ENCODE results near the gene FATE1. TPM values are rescaled to one million over a fixed set of nuclear protein-coding genes. Genes with fewer than 3 reads are reported as not detected.

Gene FATE1
- total RNA-seq, 2 donors from 2014 or later = not detected

DNA sequence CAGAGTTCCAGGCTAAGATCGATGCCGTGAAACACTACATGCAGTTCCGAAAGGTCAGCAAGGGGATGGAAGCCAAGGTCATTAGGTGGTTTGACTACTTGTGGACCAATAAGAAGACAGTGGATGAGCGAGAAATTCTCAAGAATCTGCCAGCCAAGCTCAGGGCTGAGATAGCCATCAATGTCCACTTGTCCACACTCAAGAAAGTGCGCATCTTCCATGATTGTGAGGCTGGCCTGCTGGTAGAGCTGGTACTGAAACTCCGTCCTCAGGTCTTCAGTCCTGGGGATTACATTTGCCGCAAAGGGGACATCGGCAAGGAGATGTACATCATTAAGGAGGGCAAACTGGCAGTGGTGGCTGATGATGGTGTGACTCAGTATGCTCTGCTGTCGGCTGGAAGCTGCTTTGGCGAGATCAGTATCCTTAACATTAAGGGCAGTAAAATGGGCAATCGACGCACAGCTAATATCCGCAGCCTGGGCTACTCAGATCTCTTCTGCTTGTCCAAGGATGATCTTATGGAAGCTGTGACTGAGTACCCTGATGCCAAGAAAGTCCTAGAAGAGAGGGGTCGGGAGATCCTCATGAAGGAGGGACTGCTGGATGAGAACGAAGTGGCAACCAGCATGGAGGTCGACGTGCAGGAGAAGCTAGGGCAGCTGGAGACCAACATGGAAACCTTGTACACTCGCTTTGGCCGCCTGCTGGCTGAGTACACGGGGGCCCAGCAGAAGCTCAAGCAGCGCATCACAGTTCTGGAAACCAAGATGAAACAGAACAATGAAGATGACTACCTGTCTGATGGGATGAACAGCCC, 28.0 kb downstream of the FATE1 start:
- H3K9me3 Mint-ChIP-seq = no peaks in the 10 kb centered on the region
- no peak for ATAC-seq (replicated peaks)
- no peaks in the 10 kb centered on the region for H3K27me3 Mint-ChIP-seq
- no peaks in the 10 kb centered on the region for H3K4me1 Mint-ChIP-seq
- H3K36me3 Mint-ChIP-seq (ENCODE audit: low read depth) = no peaks in the 10 kb centered on the region
- no peak overlapping the region for H3K4me3 Mint-ChIP-seq
- no peak overlapping the region for H3K27ac Mint-ChIP-seq

DNA sequence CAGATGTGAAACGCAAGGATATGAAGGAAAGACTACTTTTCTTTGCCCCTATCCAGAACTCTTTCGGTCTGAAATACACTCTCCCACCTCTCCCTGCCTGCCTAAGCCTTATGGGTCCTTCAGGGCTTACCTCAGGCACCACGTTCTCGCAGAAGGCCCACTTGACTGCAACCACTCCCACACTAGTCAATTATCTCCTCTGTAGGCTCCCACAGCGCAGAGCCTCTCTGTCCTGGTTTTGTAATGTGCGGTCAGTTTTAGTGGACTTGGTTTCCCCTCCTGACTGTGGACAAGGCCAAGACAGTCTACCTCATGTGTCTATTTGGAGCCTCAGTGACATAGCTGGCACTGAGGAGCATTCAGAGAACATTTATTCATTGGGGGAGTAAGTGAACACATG, 29.8 kb downstream of the FATE1 start:
- H3K9me3 Mint-ChIP-seq = no peaks in the 10 kb centered on the region

DNA sequence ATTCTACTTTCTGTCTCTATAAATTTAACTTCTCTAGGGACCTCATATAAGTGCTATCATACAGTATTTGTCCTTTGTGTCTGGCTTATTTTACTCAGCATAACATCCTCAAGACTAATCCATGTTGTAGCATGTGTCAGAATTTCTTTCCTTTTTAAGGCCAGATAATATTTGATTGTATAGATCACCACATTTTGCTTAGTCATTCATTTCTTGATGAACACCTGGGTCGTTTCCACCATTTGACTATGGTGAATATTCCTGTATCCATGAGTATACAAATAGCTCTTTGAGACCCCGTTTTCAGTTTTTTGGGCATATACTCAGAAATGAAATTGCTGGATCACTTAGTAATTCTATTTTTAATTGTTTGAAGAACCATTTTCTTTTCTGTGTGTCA, 30.7 kb downstream of the FATE1 start:
- Mint-ChIP-seq H3K27ac (no peak overlapping the region), H3K4me3 (no peak overlapping the region), H3K27me3 (peaks cover 11% of the 10 kb centered on the region), H3K36me3 (ENCODE audit: low read depth) (no peaks in the 10 kb centered on the region), H3K4me1 (no peaks in the 10 kb centered on the region), H3K9me3 (no peaks in the 10 kb centered on the region)
- ATAC-seq (replicated peaks) = no peak

More for the DNA sequence above, 29.8 kb downstream of the FATE1 start:
- Mint-ChIP-seq H3K36me3 (ENCODE audit: low read depth) (no peaks in the 10 kb centered on the region), H3K27me3 (peaks cover 3% of the 10 kb centered on the region), H3K4me1 (no peaks in the 10 kb centered on the region), H3K4me3 (no peak overlapping the region), H3K27ac (no peak overlapping the region)
- ATAC-seq (replicated peaks) = no peak

DNA sequence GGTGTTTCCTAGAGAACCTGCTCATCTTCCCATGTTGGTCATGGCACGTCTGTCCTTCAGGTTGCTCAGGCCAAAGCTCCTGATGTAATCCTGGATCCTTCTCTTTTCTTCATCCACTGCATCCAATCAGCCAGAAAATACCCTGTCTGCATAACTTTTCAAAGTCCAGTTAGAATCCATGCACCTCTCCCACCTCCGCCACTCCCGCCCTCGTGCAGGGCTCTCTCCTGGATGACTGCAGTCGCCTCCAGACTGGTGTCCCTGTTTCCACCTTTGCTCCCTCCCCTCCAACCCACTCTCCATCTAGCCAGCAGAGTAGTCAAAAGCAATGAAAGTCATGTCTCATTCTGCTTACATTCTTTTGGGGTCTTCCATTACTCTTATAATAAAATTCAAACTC, 34.7 kb downstream of the FATE1 start:
- Mint-ChIP-seq H3K36me3 (ENCODE audit: low read depth) (no peaks in the 10 kb centered on the region), H3K4me1 (no peaks in the 10 kb centered on the region), H3K27ac (no peak overlapping the region), H3K9me3 (no peaks in the 10 kb centered on the region), H3K4me3 (no peak overlapping the region), H3K27me3 (peaks cover 12% of the 10 kb centered on the region)
- ATAC-seq (replicated peaks) = no peak

DNA sequence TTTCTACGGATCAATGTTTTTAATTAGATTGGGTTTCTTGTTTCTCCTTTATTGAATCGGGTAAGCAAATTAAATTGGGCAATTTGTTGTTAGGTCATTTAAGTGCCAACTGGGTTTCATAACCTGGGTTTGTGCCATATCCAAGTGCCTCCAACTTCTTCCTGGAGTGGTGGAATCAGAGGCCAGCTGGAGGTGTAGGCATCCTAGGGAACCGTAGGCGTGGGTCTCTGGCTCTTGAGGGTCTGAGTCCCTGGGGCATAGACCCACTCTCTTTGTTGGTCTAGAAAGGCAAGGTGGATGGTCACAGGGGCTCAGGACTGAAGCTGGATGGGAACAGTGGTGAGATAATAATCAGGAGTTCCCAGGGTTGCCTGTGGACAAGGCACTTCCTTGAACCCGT, 37.0 kb downstream of the FATE1 start:
- no peak overlapping the region for H3K27ac Mint-ChIP-seq
- ATAC-seq (replicated peaks) = no peak
- H3K4me3 Mint-ChIP-seq = no peak overlapping the region
- no peaks in the 10 kb centered on the region for H3K4me1 Mint-ChIP-seq
- H3K36me3 Mint-ChIP-seq (ENCODE audit: low read depth) = no peaks in the 10 kb centered on the region
- H3K9me3 Mint-ChIP-seq = no peaks in the 10 kb centered on the region
- peaks cover 18% of the 10 kb centered on the region for H3K27me3 Mint-ChIP-seq

DNA sequence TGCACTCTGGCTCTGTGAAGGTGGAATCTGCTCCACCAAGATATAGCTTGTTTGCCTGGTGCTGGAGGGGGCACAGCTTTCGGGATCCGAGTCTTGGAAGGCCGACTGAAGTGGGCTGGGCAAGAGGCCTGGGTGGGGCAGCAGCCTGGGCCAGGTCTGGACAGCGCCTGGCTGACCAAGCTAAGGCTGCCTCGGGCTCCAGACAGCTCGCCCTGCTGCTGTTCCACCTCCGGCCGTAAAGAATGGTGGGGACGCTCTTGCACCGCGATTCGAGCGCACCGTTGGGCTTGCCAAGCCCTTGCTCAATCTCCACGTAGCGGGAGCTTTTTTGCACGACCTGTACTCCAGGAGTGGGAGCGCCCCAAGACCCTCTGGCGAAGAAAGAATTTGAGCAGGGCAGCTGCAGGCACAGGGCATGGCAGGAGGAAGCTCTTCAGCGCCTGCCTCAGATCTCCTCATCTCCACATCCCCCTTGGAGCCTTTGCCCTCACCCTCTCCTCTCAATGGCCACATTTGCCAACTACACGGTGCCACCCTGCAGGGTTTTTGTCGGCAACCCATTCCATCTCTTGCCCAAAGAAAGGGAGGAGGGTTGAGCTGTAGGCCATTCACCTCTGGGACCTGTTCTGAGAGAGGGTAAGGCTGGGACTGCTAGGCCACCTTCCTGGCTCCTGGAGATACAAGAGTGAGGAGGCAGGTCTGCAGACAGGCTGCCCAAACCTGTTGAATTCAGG, 37.6 kb downstream of the FATE1 start:
- Mint-ChIP-seq H3K27me3 (peaks cover 22% of the 10 kb centered on the region), H3K4me3 (no peak overlapping the region), H3K9me3 (no peaks in the 10 kb centered on the region), H3K27ac (no peak overlapping the region), H3K36me3 (ENCODE audit: low read depth) (no peaks in the 10 kb centered on the region), H3K4me1 (no peaks in the 10 kb centered on the region)
- ATAC-seq (replicated peaks) = no peak

DNA sequence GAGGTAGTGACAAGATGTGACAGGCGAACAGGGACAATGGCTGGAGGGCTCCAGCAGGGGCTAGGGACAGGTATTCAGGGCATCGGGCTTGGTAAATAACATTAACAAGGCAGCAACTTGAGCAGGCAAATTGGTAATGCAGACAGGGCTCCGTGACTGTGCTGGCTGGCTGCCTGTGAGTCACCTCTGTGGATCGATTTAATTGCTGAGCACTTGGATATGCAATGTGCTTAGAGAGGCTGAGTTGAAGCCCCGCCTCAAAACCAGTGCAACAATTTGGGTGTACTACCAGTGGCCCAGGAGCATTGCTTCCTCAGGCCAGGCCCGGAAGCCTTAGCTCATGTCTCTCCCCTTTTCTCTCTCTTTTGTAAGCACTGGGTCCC, 38.2 kb downstream of the FATE1 start:
- no peaks in the 10 kb centered on the region for H3K4me1 Mint-ChIP-seq
- no peaks in the 10 kb centered on the region for H3K9me3 Mint-ChIP-seq
- no peak overlapping the region for H3K27ac Mint-ChIP-seq
- no peak for ATAC-seq (replicated peaks)
- H3K4me3 Mint-ChIP-seq = no peak overlapping the region
- no peaks in the 10 kb centered on the region for H3K36me3 Mint-ChIP-seq (ENCODE audit: low read depth)
- H3K27me3 Mint-ChIP-seq = peaks cover 22% of the 10 kb centered on the region

DNA sequence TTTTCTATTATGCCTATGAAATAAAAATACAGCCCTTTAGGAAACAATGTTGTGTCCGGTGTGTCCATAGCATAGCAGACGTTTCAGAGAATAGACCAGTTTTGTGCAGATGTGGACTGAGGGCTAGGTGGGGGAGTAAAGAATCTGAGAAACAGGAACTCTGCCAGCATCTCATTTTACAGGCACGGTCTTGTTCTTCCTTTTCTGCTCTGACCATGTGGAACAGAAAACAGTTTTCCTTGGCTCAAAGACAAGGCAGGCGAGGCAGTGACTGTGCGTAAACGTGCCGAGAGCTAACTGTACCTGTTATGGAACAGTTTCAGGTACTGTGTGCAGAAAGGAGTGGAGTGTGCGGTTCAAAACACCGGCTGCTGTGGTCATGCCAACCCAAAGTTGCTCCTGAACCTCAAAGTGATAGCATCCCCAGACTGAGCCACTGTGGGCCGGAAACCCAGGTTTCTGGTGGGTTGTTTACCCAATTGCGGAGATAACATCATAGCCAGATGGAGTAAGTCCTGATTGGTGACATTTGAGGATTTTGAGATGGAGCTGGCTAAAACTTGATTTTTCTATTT, 38.9 kb downstream of the FATE1 start:
- Mint-ChIP-seq H3K9me3 (no peaks in the 10 kb centered on the region), H3K27me3 (peaks cover 22% of the 10 kb centered on the region), H3K27ac (no peak overlapping the region), H3K36me3 (ENCODE audit: low read depth) (no peaks in the 10 kb centered on the region), H3K4me3 (no peak overlapping the region), H3K4me1 (no peaks in the 10 kb centered on the region)
- no peak for ATAC-seq (replicated peaks)

DNA sequence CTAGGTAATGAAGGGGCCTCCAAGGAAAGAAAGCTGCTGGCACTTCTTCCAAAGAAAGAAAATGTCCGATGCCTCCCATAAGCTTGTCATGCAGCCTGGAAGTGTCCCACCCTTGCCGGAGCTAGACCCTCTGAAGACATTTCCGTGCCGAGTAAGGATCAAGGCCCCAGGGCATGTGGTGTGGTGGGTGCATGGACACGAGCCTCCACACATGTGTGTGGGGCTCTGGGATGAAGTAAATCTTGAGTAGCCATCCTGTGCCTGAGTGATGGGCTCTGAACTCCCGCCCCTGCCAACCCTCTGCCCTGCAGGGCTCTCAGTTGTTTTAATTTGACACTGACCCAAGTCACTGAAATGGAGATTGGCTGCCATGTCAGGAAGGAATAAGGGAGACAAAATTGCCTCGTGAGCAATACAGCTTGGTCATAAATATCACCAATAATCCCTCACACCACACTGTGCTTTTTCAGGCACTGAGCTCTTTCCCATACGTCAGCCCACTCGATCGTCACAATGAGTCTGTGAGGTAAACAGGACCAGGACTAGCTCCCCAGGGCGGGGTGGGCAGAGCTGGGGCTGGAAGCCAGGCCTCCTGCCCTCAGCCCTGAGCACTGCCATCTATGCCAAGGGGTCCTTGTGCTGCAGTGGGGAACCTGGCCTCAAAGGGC, 43.3 kb downstream of the FATE1 start:
- ATAC-seq (replicated peaks) = no peak
- no peak overlapping the region for H3K27ac Mint-ChIP-seq
- no peaks in the 10 kb centered on the region for H3K36me3 Mint-ChIP-seq (ENCODE audit: low read depth)
- no peaks in the 10 kb centered on the region for H3K4me1 Mint-ChIP-seq
- no peaks in the 10 kb centered on the region for H3K9me3 Mint-ChIP-seq
- H3K27me3 Mint-ChIP-seq = peaks cover 10% of the 10 kb centered on the region
- no peak overlapping the region for H3K4me3 Mint-ChIP-seq

DNA sequence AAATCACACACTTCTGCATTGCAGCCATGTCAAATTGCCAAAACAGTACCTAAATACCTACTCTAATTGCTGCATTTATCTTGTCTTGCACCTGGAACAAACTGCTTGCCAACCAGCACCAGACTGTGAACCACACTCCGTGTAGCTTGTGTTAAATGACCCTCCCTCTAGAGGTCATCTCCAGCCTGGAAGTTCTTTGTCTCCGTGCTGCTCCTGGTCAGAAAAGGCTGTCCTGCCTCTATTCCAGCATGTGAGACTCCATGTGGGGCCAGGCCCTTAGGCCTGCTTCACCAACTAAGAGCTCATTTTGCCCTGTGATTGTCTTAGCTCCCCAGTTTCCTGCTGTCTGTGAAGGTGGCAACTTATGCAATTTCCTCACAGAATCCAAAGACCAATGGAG, 47.0 kb downstream of the FATE1 start:
- Mint-ChIP-seq H3K9me3 (no peaks in the 10 kb centered on the region), H3K27me3 (peaks cover 7% of the 10 kb centered on the region), H3K4me3 (no peak overlapping the region), H3K27ac (no peak overlapping the region), H3K4me1 (no peaks in the 10 kb centered on the region), H3K36me3 (ENCODE audit: low read depth) (no peaks in the 10 kb centered on the region)
- no peak for ATAC-seq (replicated peaks)

DNA sequence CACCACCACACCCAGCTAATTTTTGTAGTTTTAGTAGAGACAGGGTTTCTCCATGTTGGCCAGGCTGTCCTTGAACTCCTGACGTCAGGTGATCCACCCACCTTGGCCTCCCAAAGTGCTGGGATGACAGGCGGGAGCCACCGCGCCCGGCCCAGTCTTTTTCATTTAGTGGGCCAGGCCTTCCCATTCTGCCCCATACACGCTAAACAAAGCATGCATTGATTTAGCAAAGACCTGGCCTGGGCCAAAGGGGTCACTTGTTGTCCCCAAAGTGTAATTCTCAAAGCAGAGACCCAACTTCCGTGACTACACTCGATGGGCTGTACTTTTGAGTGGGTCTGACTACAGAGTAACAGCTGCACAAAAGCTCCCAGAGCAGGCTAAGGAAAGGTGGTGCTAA, 47.9 kb downstream of the FATE1 start:
- no peaks in the 10 kb centered on the region for H3K36me3 Mint-ChIP-seq (ENCODE audit: low read depth)
- H3K27me3 Mint-ChIP-seq = peaks cover 4% of the 10 kb centered on the region
- H3K4me3 Mint-ChIP-seq = no peak overlapping the region
- H3K27ac Mint-ChIP-seq = no peak overlapping the region
- ATAC-seq (replicated peaks) = no peak
- no peaks in the 10 kb centered on the region for H3K4me1 Mint-ChIP-seq
- H3K9me3 Mint-ChIP-seq = no peaks in the 10 kb centered on the region

DNA sequence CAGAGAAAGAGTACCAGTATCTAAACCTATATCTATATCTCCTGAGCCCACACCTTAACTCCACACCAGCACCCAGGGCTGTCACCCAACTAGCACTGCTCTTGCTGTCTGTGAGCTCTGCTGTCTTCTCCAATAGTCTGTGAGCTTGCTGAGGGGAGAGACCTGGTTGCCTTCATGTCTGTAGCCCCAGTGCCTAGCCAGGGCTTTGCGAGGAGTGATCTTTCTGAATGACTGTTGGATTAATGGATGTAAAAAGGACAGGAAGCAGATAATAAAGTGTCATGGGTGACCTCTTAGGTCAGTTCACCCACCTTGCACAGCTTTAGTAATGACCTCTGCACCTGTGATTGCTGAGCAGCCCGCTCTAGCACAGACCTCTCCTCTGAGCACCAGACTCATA, 49.2 kb downstream of the FATE1 start:
- Mint-ChIP-seq H3K27ac (no peak overlapping the region), H3K27me3 (peaks cover 4% of the 10 kb centered on the region), H3K4me1 (no peaks in the 10 kb centered on the region), H3K36me3 (ENCODE audit: low read depth) (no peaks in the 10 kb centered on the region), H3K9me3 (no peaks in the 10 kb centered on the region), H3K4me3 (no peak overlapping the region)
- ATAC-seq (replicated peaks) = no peak

DNA sequence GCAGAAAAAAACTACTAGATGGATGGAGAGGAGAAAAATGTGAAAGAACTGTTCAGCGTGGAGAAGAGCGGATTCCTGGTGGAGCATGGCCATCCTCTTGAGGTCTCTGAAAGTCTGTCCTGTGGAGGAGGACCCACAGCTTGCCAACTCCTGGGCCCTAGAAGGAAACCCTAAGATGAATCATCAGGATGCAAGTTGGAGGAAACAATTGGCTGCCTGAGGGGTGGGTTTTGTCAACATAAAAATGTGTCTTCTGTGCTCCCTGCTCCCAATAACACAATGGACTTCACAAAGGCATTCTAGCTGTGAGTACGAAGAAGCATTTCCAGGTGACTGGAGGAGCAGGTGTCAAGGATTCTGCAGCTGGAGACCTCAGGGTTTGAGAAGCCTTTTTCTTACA, 55.9 kb downstream of the FATE1 start:
- Mint-ChIP-seq H3K4me3 (no peak overlapping the region), H3K4me1 (no peaks in the 10 kb centered on the region), H3K27ac (no peak overlapping the region), H3K9me3 (no peaks in the 10 kb centered on the region), H3K36me3 (ENCODE audit: low read depth) (no peaks in the 10 kb centered on the region), H3K27me3 (peaks cover 4% of the 10 kb centered on the region)
- no peak for ATAC-seq (replicated peaks)

All from activated T-helper 17 cell treated with anti-CD3 and anti-CD28 coated beads, Interleukin-2, amount 50 U/mL, for 72 hours (primary cell).